Measurements from ENCODE around the gene VAPB.

- TF ChIP-seq POLR2A (IDR thresholded peaks at IDR 0.05; ENCODE audit: low read length), result no peak
- no peak for TF ChIP-seq GATA1 (IDR thresholded peaks at IDR 0.05; ENCODE audit: low read depth, low read length)
Measured at GRCh38 chr20:58435237-58435636, 46.2 kb downstream of the VAPB start.

All from erythroblast (primary cell).